HepG2 (cell line): ENCODE measurements around the gene ZNF84. TPM values are rescaled to one million over a fixed set of nuclear protein-coding genes. Genes with fewer than 3 reads are reported as not detected.

Source experiments
- ATAC-seq: fragments of 200-7000 bp; cut with Tn5 transposase; 3 replicates; pipeline ENCODE4 v1.9.1; 2020; ENCODE audit warnings: mild to moderate bottlenecking, moderate library complexity
- BruUV-seq: library from RNA; stranded (reverse); fragments of 400-500 nt; replicated peaks from 2 replicates; lab custom pipeline; 2021; lab: Mats Ljungman, UMichigan
- CTCF ChIA-PET: fragments of 300-600 bp; formaldehyde crosslinking; extraction: SDS; loops from one replicate; lab custom pipeline; 2021; ENCODE audit warnings: low total read pairs, inconsistent platforms, low intra/inter-chr PET ratio; lab: Yijun Ruan, JAX
- POLR2A ChIA-PET: fragments of 350-600 bp; sonication (Branson Sonifier 250); formaldehyde crosslinking; loops from one replicate; lab custom pipeline; 2020; ENCODE audit warnings: antibody characterized with exemption, inconsistent platforms; lab: Yijun Ruan, JAX
- DNase-seq: peaks from one replicate; pipeline ENCODE4 v3.0.0-alpha.2; 2015; ENCODE audit warnings: low spot score
- FAIRE-seq: peaks from 3 replicates; lab custom pipeline; 2011; peaks lifted over from hg19 to GRCh38; lab: Jason Lieb, UNC
- H2AFZ ChIP-seq: one replicate; pipeline ENCODE4 v1.6.1; 2011; ENCODE audit warnings: low read length, inconsistent platforms
- H3K27ac ChIP-seq: fragments of 300-600 bp; 3 replicates; pipeline ENCODE4 v1.8.0; 2011; ENCODE audit warnings: mixed run types, mild to moderate bottlenecking, mixed read lengths, low read length, inconsistent platforms; ENCODE audit not compliant: insufficient read depth; ENCODE audit errors: extremely low read length
- H3K27me3 ChIP-seq, 2 experiments: fragments of 200-600 bp in 1 of 2; 2 replicates in 1 of 2; 3 replicates in 1 of 2; pipeline versions ENCODE4 v1.6.0 to v1.8.0; 2011; ENCODE audit warnings: low read length in 2 of 2, mild to moderate bottlenecking in 2 of 2, moderate library complexity in 2 of 2, inconsistent platforms in 1 of 2; ENCODE audit not compliant: insufficient read depth in 2 of 2, control insufficient read depth in 1 of 2
- H3K36me3 ChIP-seq, 2 experiments: fragments of 200-600 bp in 1 of 2; replicated peaks in 1 of 2; 2 replicates in 1 of 2; 3 replicates in 1 of 2; pipeline versions ENCODE4 v1.5.1 to v1.8.0; 2011; ENCODE audit warnings: low read length in 2 of 2, inconsistent platforms in 1 of 2; ENCODE audit not compliant: insufficient read depth in 2 of 2, control insufficient read depth in 1 of 2
- H3K4me1 ChIP-seq: 2 replicates; pipeline ENCODE4 v1.5.1; 2012; ENCODE audit warnings: low read length, inconsistent platforms; ENCODE audit not compliant: insufficient read depth
- H3K4me2 ChIP-seq: 2 replicates; pipeline ENCODE4 v1.6.0; 2011; ENCODE audit warnings: low read depth, low read length, inconsistent platforms
- H3K4me3 ChIP-seq, 3 experiments: fragments of 200-600 bp in 1 of 3; sonication (generic), shearing (Covaris generic) in 1 of 3; replicated peaks in 1 of 3; 2 replicates each; pipeline ENCODE4 v1.5.1; 2011 to 2016; ENCODE audit warnings: low read length in 3 of 3, inconsistent platforms in 2 of 3, low read depth in 2 of 3, mild to moderate bottlenecking in 2 of 3, control low read depth in 1 of 3, mixed read lengths in 1 of 3; ENCODE audit not compliant: insufficient read depth in 1 of 3
- H3K79me2 ChIP-seq: one replicate; pipeline ENCODE4 v1.6.1; 2011; ENCODE audit warnings: low read length, inconsistent platforms; ENCODE audit not compliant: insufficient read depth
- H3K9ac ChIP-seq: 2 replicates; pipeline ENCODE4 v1.6.0; 2011; ENCODE audit warnings: mild to moderate bottlenecking, low read depth, low read length, inconsistent platforms; ENCODE audit not compliant: insufficient read depth
- H3K9me3 ChIP-seq: 2 replicates; pipeline ENCODE4 v1.5.1; 2012; ENCODE audit warnings: mild to moderate bottlenecking, low read length
- H4K20me1 ChIP-seq: 2 replicates; pipeline ENCODE4 v1.6.0; 2011; ENCODE audit warnings: inconsistent platforms, mild to moderate bottlenecking, low read length, moderate library complexity; ENCODE audit not compliant: insufficient read depth
- ATF3 ChIP-seq: sonication (generic); formaldehyde crosslinking; IDR thresholded peaks from 2 replicates; pipeline ENCODE4 v1.4.0; 2020; ENCODE audit warnings: missing genetic modification reagents
- BORCS8-MEF2B ChIP-seq: sonication (generic); formaldehyde crosslinking; IDR thresholded peaks from 2 replicates; pipeline ENCODE4 v1.8.0; 2022; ENCODE audit warnings: mild to moderate bottlenecking, missing genetic modification reagents
- NCOA5 ChIP-seq: sonication (generic); formaldehyde crosslinking; IDR thresholded peaks from 2 replicates; pipeline ENCODE4 v1.4.0; 2020; ENCODE audit warnings: missing genetic modification reagents
- PRDM15 ChIP-seq: sonication (generic); formaldehyde crosslinking; IDR thresholded peaks from 2 replicates; pipeline ENCODE4 v1.4.0; 2020; ENCODE audit warnings: missing genetic modification reagents
- TFDP1 ChIP-seq: IDR thresholded peaks from 2 replicates; pipeline ENCODE4 v1.6.1; 2016; ENCODE audit warnings: missing compliant biosample characterization, missing genetic modification reagents, borderline replicate concordance
- ZBTB37 ChIP-seq: sonication (generic); formaldehyde crosslinking; IDR thresholded peaks from 2 replicates; pipeline ENCODE4 v1.4.0; 2020; ENCODE audit warnings: mild to moderate bottlenecking, missing genetic modification reagents
- ZKSCAN1 ChIP-seq: fragments of 150-350 bp; IDR thresholded peaks from 2 replicates; pipeline ENCODE4 v1.6.1; 2014; ENCODE audit warnings: low read length
- ZNF362 ChIP-seq: sonication (generic); formaldehyde crosslinking; IDR thresholded peaks from 2 replicates; pipeline ENCODE4 v1.4.0; 2020; ENCODE audit warnings: missing genetic modification reagents, mild to moderate bottlenecking, borderline replicate concordance
- ZNF652 ChIP-seq: IDR thresholded peaks from 2 replicates; pipeline ENCODE4 v1.6.1; 2016; ENCODE audit warnings: low read depth, borderline replicate concordance
- WGBS: methylation state at CpG from one replicate; pipeline ENCODE4 v1.1.6; 2017; ENCODE audit warnings: low lambda C conversion rate; 5-methylcytosine and 5-hydroxymethylcytosine counted together
- in situ Hi-C: cut with HindIII; loops from 2 replicates; pipeline ENCODE4 v1.10.0; 2017; ENCODE audit warnings: low pct_unique_long_range_greater_than_20kb; ENCODE audit not compliant: extremely low pct_ligation_motif_present
- intact Hi-C: fragments of 100-400 bp; cut with micrococcal nuclease; formaldehyde crosslinking; loops from one replicate; pipeline ENCODE4 v1.10.0; 2022; ENCODE audit not compliant: unreplicated experiment
- polyA plus RNA-seq, 8 experiments: library from polyadenylated mRNA; depleted of rRNA in 3 of 8; stranded (reverse) in 7 of 8; unstranded in 1 of 8; fragments of >200 nt; fragmentation: Illumina TruSeq in 4 of 8; extraction: Trizol in 4 of 8; gene quantifications; 2 replicates each; pipeline versions ENCODE4 v1.2.1 to v1.2.3, GENCODE V29; 2011 to 2016; ENCODE audit warnings: low read depth in 4 of 8, missing spikeins in 1 of 8, mixed read lengths in 1 of 8; ENCODE audit not compliant: insufficient read depth in 1 of 8
- total RNA-seq, 5 experiments: library from RNA; depleted of rRNA; stranded (reverse); fragments of >200 nt; fragmentation: Illumina TruSeq; extraction: Trizol; gene quantifications; 2 replicates each; pipeline ENCODE4 v1.2.3, GENCODE V29; 2016; ENCODE audit warnings: low read depth in 1 of 5

The ZNF84 gene
- total and polyA plus RNA-seq, 2 of the 13 experiments (the other 11 are each of a cell fraction or from before 2014, with no cell fraction given) = 15.5 to 21.8 TPM

GRCh38 chr12:133026996-133027395 lies 10.3 kb upstream of the ZNF84 start:
- 75% methylated on average over 7 of the region's 7 CpGs for WGBS
- intact Hi-C loops = no loop called here
- POLR2A ChIA-PET = no interaction called here

More at GRCh38 chr12:133026996-133027395, 10.3 kb upstream of the ZNF84 start:
- DNase-seq = no peak
- H3K36me3 ChIP-seq = no peaks in the 10 kb centered on the region
- no peak for TF ChIP-seq ZBTB37 (CRISPR knock-in tag)
- no peak for TF ChIP-seq ZKSCAN1
- TF ChIP-seq NCOA5 (CRISPR knock-in tag) = no peak
- no peak for TF ChIP-seq TFDP1
- TF ChIP-seq ZNF362 (CRISPR knock-in tag) = no peak
- no peak for TF ChIP-seq ZNF652 (CRISPR knock-in tag)
- TF ChIP-seq BORCS8-MEF2B (CRISPR knock-in tag) = no peak
- no peak for TF ChIP-seq PRDM15 (CRISPR knock-in tag)
- TF ChIP-seq ATF3 (CRISPR knock-in tag) = no peak
- ATAC-seq = no peak
- no peak overlapping the region for H3K9ac ChIP-seq
- H3K4me2 ChIP-seq = no peak overlapping the region
- no peak overlapping the region for H2AFZ ChIP-seq
- H3K4me3 ChIP-seq = no peak overlapping the region
- H3K27me3 ChIP-seq = no peaks in the 10 kb centered on the region
- CTCF ChIA-PET = no interaction called here
- H3K9me3 ChIP-seq = peaks cover 78% of the 10 kb centered on the region
- in situ Hi-C loops = no loop called here
- no TSS peak for BruUV-seq
- no peaks in the 10 kb centered on the region for H3K79me2 ChIP-seq
- no peak overlapping the region for H3K27ac ChIP-seq
- no peaks in the 10 kb centered on the region for H3K4me1 ChIP-seq
- H4K20me1 ChIP-seq = no peaks in the 10 kb centered on the region
- FAIRE-seq = no peak
